ENCODE data around the gene GPR153.

GPR153 gene

DNA sequence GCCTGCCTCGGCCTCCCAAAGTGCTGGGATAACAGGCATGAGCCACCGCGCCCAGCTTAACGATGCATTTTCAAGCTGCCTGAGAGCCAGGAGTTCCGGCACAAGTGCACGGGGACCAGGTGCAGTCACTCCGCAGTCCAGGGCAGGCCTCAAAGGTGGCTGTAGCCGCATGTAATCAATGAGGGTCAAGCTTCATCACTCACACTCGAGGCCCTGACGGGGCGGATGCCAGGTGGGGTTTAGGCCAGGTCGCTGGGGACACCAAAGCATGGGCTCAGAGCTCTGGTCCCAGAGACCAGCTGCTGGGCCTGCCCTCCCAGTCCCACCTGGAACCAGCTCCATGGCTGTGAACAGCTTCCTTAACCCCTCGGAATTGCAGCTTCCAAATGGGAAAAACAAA lies 26.1 kb upstream of the GPR153 start:
- DNase-seq (ENCODE audit: low read depth, low spot score): no peak

DNA sequence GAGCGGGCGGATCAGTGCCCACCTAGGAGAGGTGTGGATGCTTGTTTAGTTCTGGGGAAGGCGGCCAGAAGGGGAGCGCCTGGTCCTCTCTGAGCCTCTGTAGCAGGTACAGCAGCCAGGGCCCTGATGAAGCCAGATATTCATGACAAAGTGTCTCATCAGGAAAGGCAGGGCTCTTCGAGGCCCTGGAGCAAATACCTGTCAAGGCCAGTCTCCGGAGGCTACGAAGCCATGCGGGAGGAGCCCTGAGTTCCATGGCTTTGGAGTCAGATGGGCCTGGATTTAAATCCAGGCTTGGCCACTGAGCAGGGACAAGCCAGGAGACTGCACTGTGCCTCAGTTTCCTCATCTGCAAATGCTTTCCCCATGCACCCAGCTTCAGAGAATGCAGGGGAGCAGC lies 25.4 kb upstream of the GPR153 start:
- no peak for DNase-seq (ENCODE audit: low read depth, low spot score)

DNA sequence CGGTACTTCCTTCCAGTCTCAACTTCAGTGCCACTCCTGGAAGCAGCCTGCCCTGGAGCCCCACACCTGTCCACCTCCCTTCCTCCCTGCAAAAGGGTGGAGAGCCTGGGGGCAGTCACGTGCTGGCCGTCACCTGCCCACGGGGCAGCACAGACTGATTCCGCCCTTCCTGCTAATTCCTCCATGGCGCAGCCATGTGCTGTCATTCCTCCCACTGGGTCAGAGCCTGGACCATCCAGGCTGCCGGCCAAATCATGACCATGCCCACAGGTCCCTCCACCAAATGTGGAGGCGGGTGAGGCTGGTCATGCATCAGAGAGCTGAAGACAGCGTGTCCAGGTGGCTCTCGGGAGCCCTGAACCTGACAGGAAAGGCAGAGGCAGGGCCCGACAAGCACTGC lies 24.4 kb upstream of the GPR153 start:
- no peak for DNase-seq (ENCODE audit: low read depth, low spot score)

DNA sequence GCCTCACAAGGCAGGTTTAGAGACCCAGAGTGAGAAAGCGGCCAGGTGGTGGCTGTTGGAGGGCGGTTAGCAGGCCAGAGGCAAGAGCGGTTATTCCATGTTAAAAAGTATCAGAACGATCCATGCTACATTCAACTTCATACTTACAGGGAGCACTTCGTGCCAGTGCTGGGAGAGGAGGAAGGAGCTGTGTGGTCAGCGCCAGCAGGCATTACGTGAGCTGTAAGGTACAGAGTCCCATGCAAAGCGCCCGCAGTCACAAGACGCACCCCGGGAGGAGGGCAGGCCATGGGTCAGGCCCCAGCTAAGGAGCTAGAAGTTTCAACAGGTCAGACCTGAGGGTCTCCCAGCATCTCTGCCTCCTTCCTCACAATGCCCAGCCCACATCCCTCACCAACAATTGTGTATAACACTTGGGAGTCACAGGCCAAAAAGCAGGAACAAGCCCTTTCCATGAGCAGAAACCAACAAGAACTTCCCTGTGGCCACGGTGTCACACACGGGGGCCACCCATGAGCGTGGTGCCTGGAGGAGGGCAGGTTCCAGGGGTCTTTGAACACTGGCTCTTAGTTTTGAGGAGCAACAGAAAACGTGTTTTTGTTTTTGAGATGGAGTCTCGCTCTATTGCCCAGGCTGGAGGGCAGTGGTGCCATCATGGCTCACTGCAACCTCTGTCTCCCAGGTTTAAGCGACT lies 21.8 kb upstream of the GPR153 start:
- DNase-seq (ENCODE audit: low read depth, low spot score): no peak

DNA sequence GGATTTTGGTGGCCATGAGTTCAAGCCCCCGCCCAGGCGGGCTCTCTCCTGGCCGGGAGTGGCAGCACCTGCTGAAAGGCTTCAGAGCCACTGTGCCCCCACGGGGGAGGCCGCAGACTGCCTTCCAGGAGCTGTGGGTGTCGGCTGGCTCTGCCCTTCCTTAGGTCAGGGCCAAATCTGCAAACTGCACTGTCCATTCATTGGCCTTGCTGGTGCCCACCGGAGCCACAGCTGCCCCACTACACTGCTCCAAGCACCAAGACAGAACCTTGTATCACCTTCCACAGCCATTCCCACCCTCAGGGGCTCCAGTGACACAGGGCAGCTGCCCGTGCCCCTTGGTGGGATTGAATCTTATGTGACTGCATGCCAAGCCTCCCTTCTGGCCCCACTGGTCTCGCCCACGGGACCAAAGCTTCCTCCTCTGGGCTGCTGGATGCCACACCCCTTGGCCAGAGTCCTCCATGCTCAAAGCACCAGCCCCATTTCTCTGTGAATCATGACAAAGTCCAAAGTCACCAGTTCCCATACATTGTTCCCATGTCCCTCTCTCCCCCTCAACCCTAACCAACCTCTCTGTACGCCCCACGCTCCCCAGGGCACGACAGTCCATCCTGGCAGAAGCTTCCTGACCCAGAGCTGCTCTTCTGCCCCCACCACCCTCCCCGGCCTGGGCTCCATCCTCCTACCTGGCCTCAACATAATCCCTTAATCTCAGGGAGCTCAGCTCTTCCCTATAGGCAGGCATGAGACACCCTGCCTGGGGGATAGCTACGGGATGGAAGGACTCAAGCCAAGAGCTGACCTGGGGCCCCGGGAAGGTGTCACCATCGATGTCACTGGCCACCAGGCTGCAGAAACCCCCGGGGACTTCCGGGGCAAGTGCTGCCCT lies 20.9 kb upstream of the GPR153 start:
- DNase-seq (ENCODE audit: low read depth, low spot score): no peak

DNA sequence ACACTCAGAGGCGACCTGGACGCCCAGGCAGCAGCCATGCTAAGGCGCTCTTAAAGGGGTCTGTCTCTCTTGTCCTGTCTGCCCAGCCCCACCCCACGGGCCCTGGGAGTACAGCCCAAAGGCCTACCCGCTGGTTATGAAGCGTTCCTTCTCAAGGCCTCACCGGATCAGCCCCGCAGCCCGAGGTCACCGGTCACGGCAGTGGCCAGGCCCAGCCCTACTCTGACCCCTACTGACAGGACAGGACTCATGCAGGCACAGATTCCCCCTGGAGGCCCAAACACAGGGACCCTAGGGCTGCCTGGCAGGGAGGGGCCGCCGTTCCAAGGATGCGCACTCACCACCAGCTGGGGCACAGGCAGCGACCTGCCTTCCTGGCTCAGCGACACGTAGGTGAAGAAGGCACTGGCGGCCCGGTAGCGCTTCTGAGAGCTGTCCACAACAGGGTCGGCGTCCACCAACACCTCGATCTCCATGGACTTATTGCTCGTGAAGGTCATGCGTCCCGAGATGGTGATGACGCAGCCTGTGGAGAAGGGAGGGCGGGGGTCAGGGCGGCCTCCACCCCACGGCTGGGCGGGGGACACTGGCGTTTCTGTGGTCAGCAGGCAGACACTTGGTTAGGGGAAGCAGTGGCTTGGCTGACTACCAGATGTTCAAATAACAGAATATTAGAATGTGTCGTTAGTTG lies 20.0 kb upstream of the GPR153 start:
- no peak for DNase-seq (ENCODE audit: low read depth, low spot score)

DNA sequence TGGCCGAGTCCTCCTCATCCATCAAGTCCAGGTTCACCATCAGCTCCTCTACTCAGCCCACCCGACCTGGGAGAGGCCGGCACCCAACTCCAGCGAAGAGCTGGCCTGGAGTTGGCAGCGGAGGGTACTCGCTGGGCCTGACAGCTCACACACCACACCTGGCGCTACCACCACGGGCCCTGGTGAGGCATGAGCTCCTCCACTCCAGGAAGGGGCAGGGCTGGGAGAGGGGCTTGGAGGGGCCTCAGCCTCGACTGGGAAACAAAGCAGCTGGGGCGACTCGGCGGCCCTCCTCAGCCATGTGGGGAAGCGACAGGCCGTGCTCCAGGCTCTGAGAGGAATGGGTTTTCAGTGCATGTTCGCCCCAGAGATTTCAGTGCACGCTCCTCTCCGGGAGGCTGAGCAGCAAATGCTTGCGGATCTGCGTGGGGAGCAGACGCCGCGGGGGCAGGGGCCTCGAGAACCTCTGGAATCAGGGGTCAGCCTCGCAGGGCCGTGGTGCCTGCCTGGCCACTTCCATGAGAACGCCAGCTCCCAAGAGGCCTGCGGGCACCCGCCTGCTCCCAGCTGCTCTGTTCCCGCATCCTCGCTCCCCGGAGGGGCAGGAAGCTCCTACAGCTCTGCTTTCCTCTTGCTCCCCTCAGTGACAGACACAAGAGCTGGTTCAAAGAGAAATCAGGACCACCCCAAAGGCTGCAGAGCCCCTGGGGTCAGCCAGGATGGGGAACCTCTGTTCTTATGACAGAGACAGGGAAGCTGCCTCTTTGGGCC lies 18.9 kb upstream of the GPR153 start:
- no peak for DNase-seq (ENCODE audit: low read depth, low spot score)

DNA sequence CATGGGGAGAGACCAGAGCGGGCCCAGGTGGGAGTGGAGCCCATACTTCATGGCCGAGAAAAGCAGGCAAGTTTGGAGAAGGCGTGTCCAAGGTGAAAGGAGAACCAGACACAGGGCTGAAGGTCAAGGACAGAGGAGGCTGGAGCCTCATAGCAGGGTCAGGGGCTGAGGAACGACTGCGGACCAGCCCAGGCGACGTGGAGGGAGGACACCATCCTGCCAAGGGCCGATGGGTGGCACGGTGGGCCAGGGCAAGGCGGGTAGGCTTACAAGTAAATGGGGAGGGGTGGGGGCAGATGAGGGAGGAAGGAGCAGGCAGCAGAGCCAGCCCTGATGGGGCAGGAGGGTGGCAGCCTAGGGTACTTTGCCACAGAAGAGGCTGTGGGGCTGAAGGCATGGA lies 18.2 kb upstream of the GPR153 start:
- no peak for DNase-seq (ENCODE audit: low read depth, low spot score)

DNA sequence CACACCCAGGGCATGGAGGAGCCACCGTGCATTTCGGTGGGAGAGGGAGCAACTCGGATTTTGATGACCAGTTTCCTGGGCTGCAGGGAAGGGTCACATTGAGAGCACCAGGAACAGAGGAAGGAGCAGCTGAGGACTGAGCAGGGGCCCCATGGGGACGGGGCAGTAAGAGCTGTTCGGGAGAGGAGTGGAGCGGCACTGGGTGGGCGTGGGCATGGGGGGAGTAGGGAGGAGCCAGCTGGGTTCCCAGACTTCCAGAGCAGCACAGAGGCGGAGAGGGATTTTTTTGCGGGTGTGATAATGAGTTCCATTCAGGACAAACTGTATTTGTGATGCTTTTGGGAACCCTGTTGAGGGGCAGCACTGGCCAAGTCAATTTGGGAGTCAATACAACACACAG lies 17.4 kb upstream of the GPR153 start:
- no peak for DNase-seq (ENCODE audit: low read depth, low spot score)

DNA sequence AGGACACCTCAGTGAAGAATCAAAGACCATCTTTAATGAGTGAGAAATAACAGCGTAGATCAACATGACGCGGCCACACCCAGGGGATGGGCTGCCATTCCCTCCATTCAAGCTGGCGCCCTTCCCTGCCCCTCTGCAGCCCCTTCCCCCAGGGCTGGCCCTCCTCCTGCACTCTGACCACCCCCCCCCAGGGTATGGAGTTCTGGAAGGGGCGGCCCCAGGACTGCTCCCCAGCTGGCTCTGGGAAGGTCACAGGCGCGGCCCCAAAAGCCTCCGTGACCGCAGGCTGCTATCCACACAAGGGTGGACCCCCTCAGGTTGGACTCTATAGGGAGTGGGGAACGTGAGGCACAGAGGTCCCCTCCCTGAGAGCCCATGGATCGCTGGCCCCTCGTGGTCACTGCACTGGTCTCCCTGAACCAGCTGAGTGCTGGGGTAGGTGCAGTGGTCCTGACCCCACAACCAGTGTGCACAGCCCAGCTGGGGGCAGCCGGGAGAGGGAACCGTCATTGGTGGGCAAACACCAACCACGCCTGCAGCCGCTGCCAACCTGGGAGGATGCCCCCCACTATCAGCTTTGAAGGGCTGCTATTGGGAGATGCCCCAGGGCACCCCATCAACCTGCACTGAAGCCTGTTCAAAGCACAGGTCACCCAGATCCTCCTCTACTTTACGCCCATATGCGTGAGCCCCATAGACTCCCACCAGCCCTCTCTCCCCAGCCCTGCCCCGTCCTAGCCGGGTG lies 16.1 kb upstream of the GPR153 start:
- DNase-seq (ENCODE audit: low read depth, low spot score): no peak

DNA sequence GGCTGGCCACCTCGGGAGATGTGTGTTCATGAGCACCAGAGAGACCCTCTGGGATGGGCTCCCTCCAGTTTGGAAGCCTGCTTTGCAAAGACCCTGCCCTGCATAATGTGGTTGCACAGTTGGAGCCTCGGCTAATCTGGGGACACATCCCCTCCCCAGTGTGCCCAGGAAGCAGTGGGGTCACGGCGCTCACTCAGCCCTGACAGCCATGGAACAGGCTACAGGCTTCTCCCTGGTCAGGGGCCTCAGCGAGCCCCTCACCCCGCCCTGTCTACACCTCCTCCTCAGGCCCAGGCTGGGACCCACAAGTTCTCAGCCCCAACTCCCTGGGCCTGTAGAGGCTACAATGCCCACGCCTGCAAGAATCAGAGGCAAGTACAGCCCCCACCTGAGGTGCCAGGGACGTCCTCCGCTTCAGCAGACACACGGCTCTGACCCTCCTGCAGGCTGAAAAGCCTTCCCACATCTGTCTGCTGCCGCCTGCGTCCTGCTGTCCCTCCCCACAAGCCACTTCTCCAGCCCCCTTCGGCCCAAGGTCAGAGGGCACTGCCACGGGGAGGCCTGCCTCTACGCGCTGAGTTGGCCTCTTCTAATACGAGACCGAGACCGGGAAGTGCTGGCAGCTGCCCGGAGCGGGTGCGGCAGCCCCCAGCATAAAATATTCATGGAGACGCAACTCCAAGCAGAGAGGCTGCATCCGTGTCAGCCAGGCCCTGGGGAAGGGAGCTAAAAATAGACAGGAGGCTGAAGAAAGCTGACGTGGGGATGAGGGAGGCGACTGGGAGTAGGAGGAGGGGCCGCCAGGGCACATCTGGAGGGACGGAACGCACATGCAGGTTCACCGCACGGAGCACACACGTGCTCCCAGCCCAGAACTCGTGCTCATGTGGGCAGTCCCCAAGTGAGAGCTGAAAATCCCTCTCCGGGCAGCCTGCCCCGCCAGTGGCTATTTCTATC lies 15.2 kb upstream of the GPR153 start:
- DNase-seq (ENCODE audit: low read depth, low spot score): peak; percentile 39

DNA sequence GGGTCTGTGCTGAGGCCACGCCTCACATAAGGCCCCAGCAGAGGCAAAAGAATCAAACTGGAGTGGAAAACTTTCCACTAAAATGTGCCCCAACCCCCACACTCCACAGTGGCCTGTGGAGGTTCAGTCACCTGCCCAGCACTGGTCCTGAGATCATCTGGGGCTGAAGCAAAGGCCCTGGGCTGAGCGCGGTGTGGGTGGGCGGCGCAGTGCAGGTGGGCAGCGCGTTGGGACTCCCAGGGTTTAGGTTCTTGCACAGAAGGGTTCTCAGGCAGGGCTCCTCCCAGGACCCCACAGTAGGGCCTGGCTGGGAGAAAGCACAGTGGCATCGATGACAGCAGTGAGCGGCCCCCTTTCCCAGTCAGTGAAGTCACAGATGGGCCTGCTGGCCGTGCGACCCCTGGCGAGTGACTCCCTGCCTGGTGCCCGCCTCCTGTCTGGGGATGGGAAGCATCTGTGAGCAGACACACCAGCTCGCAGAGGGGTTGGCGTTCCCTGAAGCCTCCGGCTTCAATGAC lies 13.8 kb upstream of the GPR153 start:
- no peak for DNase-seq (ENCODE audit: low read depth, low spot score)

DNA sequence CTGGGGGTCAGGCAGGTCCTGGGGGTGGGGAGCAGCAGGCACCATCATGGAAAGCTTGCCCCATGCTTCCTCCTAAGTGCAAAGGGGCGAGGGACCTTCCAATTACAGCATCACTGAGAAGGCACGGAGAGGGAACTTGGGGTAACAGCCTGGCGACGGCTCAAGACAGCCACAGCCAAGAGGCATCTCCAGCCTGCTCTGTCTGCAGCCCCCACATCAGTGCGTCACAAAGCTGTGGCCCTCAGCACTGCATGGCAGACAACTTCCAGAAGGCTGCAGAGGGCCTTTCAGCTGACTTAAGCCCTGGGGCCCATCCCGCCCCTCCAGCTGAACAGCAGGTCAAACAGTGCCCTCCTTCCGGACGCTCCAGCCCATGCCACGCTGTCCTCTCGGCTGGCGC lies 13.2 kb upstream of the GPR153 start:
- no peak for DNase-seq (ENCODE audit: low read depth, low spot score)

DNA sequence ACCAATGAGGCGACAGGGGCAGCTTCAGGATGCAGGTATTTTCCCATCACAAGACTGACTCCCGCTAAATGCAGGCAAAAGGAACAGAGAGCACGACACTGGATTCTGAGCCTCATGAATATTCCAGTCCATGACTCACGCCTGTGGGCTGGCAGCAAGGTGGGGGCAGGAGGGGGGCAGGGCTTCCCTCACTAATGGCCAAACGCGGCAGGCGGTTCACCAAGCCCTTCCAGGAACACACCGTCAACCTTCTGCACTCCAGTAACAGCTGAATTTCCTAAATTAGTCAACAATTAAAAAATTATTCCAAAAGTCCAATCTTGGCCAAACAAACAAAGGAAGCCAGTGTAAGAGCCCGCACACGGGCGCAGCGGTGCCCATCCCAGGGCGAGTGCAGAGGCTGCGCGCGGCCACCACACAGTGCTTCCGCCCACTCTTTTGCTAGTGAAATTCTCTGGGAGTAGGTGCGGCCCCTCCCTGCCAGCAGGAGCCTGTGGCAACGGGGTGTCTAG lies 12.5 kb upstream of the GPR153 start:
- no peak for DNase-seq (ENCODE audit: low read depth, low spot score)

DNA sequence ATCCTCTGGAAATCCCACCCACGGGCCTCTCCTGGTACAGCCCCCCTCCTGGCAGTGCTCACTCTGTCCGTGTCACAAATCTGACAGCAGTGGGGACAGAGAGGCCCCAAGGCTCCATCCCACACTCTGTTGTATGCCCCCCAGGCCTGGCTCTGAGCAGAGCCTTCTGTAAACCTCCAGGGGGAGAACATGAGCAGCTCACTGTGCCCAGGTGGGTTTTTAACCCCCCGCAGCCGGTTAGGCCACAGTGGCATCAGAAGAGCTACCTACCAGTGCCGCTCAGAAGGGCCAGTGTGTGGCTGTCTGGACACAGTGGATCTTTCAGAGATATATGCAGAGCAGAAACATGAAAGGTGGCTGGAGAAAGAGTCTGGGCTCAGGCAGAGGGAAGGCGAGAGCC lies 12.0 kb upstream of the GPR153 start:
- no peak for DNase-seq (ENCODE audit: low read depth, low spot score)

DNA sequence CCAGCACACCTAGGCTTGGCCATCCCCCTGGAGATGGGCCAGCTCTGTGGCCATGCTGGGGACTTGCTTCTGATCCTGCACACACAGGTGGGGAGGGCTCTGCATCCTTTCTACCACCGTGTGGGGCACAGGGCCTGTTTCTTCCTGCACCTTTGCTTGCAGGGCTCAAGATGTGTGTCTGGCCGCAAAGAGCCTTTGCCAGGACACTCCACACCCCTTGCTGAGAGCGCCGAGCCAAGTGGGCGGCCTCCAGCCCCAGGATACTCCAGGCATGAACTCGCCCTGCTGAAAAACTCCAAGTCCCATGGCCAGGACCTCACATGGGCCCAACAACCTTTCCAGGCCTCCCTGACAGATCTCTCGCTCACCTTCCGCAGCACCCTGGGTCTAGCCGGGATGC lies 11.6 kb upstream of the GPR153 start:
- no peak for DNase-seq (ENCODE audit: low read depth, low spot score)

DNA sequence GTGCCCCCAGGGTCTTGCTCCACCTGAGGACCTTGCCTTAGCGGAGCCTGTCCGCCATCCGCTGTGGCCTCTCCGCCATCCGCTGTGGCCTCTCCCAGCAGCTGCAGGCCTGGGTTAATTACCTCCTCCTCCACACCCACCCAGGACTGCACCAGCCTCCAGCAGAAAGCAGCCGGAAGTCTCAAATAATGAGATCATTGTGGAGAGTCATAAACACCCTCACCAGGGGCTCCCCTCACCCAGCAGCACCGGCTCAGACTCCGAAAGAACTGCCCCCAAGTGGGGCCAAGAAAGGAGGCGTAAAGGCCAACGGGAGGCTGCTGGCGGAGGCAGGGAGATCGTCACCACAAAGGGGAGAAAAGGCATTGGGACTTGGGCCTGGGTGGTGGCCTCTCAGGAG lies 10.7 kb upstream of the GPR153 start:
- no peak for DNase-seq (ENCODE audit: low read depth, low spot score)

DNA sequence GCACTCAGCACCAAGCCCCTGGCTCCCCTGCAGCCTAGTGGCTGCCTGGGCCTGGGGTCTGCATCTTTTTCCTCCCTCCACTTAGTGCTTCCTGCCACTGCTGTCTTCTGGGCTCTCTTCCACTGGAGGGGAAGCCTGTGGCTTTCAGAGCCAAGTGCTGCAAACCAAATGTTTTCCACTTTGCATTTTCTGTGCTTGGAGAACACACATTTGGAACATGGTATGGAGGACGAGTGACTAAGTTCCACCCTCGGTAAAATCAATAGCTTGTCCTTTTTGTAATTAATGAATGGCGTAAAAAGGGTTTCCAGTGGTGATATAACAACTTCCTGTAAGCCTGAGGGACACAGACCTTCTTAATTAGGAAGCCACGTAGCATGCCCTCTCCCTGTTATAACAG lies 10.1 kb upstream of the GPR153 start:
- no peak for DNase-seq (ENCODE audit: low read depth, low spot score)

DNA sequence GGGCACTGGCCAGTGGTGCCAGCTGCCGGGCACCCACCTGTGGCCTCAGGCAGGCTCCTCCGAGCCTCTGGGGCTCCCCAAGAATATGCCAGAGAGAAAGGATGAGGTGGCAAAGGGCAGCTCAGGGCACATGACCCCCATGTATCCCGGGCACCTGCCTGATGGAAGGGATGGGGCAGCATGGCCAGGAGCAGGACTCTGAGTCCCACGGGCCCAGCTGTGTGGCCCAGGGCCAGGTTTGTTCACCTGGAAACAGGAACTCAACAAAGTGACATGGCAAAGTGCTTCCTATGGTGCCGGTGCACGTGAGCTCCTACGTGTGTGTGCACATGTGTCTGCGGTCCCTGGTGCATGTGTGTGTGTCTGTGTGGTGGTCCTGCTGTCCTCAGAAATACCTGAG lies 9.5 kb upstream of the GPR153 start:
- no peak for DNase-seq (ENCODE audit: low read depth, low spot score)
